SU-DHL-6 (cell line): ENCODE data around the gene GUCY1B1.

ENCODE experiments used
- H2AFZ ChIP-seq: fragments of 200-600 bp; sonication (generic); 2 replicates; pipeline ENCODE4 v1.6.1; 2014; ENCODE audit warnings: low read depth, mild to moderate bottlenecking, moderate library complexity, mixed read lengths, antibody characterized with exemption, low read length; ENCODE audit not compliant: severe bottlenecking
- H3F3A ChIP-seq: fragments of 200-600 bp; shearing (Covaris generic); 2 replicates; pipeline ENCODE4 v1.6.0; 2016; ENCODE audit warnings: antibody characterized with exemption, mild to moderate bottlenecking; ENCODE audit not compliant: insufficient read depth
- H3K27ac ChIP-seq: fragments of 200-600 bp; sonication (generic); 2 replicates; pipeline ENCODE4 v1.5.1; 2016; ENCODE audit warnings: low read depth, mild to moderate bottlenecking, low read length, moderate library complexity, mixed read lengths
- H3K27me3 ChIP-seq: fragments of 200-600 bp; sonication (generic), shearing (Covaris generic); 2 replicates; pipeline ENCODE4 v1.6.0; 2014; ENCODE audit warnings: mild to moderate bottlenecking, low read length
- H3K36me3 ChIP-seq: fragments of 200-600 bp; sonication (generic); 2 replicates; pipeline ENCODE4 v1.6.1; 2014; ENCODE audit warnings: mild to moderate bottlenecking, low read length, mixed read lengths
- H3K4me2 ChIP-seq: fragments of 300-600, 200-600 bp; shearing (Covaris generic), sonication (generic); 2 replicates; pipeline ENCODE4 v1.6.0; 2014; ENCODE audit warnings: low read length, low read depth, mild to moderate bottlenecking; ENCODE audit not compliant: poor library complexity, severe bottlenecking
- H3K4me3 ChIP-seq: fragments of 200-600 bp; sonication (generic); 2 replicates; pipeline ENCODE4 v1.5.1; 2014; ENCODE audit warnings: antibody characterized with exemption, low read length, mild to moderate bottlenecking, mixed read lengths; ENCODE audit not compliant: insufficient read depth, poor library complexity, severe bottlenecking
- H3K79me2 ChIP-seq: fragments of 200-600 bp; sonication (generic); 2 replicates; pipeline ENCODE4 v1.6.1; 2014; ENCODE audit warnings: mild to moderate bottlenecking, low read length, moderate library complexity; ENCODE audit not compliant: insufficient read depth
- H3K9ac ChIP-seq: fragments of 200-600 bp; sonication (generic); 2 replicates; pipeline ENCODE4 v1.7.0; 2014; ENCODE audit warnings: mild to moderate bottlenecking, low read length
- H3K9me2 ChIP-seq: fragments of 200-600 bp; sonication (generic); replicated peaks from 2 replicates; pipeline ENCODE4 v1.6.1; 2014; ENCODE audit warnings: low read length; ENCODE audit not compliant: insufficient read depth
- H3K9me3 ChIP-seq: fragments of 200-600 bp; sonication (generic); 2 replicates; pipeline ENCODE4 v1.6.1; 2014; ENCODE audit warnings: low read length, mixed read lengths; ENCODE audit not compliant: insufficient read depth
- H4K20me1 ChIP-seq: fragments of 200-600 bp; sonication (generic); 2 replicates; pipeline ENCODE4 v1.6.1; 2014; ENCODE audit warnings: low read depth, mild to moderate bottlenecking, antibody characterized with exemption, low read length, moderate library complexity, mixed read lengths
- EZH2phosphoT487 ChIP-seq: fragments of 200-600 bp; sonication (generic), shearing (Covaris generic); conservative IDR thresholded peaks from 2 replicates; pipeline ENCODE4 v1.6.1; 2018; ENCODE audit warnings: mild to moderate bottlenecking, antibody characterized with exemption, low read length, moderate library complexity, mixed read lengths
- TF ChIP-seq, protein P1 (sequence below): fragments of 200-600 bp; sonication (generic); IDR thresholded peaks from one replicate; pipeline ENCODE4 v1.5.1; 2017; ENCODE audit warnings: antibody characterized with exemption, mild to moderate bottlenecking, low read length, moderate library complexity; ENCODE audit not compliant: insufficient read depth, poor library complexity, severe bottlenecking

GUCY1B1 gene

GRCh38 chr4:155758481-155759371 is at the start of gene GUCY1B1:
GUCY1B1 (plus strand) TSS chr4:155759021; CDS start chr4:155759141, 120 bp downstream.
- Histone ChIP-seq H3K4me3 (no peak within 1 kb of the TSS), H3F3A (no peaks in the 10 kb centered on the region), H3K36me3 (no peaks in the 10 kb centered on the region), H3K9me3 (no peaks in the 10 kb centered on the region), H3K27me3 (no peaks in the 10 kb centered on the region), H2AFZ (no peak within 1 kb of the TSS), H3K9me2 (no peaks in the 10 kb centered on the region), H3K4me2 (no peak within 1 kb of the TSS), H3K9ac (no peak within 1 kb of the TSS), H4K20me1 (no peaks in the 10 kb centered on the region), H3K79me2 (no peaks in the 10 kb centered on the region), H3K27ac (no peak within 1 kb of the TSS)
- TF ChIP-seq, protein P1, sequence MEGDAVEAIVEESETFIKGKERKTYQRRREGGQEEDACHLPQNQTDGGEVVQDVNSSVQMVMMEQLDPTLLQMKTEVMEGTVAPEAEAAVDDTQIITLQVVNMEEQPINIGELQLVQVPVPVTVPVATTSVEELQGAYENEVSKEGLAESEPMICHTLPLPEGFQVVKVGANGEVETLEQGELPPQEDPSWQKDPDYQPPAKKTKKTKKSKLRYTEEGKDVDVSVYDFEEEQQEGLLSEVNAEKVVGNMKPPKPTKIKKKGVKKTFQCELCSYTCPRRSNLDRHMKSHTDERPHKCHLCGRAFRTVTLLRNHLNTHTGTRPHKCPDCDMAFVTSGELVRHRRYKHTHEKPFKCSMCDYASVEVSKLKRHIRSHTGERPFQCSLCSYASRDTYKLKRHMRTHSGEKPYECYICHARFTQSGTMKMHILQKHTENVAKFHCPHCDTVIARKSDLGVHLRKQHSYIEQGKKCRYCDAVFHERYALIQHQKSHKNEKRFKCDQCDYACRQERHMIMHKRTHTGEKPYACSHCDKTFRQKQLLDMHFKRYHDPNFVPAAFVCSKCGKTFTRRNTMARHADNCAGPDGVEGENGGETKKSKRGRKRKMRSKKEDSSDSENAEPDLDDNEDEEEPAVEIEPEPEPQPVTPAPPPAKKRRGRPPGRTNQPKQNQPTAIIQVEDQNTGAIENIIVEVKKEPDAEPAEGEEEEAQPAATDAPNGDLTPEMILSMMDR: no peak
- no peak for TF ChIP-seq EZH2phosphoT487

DNA sequence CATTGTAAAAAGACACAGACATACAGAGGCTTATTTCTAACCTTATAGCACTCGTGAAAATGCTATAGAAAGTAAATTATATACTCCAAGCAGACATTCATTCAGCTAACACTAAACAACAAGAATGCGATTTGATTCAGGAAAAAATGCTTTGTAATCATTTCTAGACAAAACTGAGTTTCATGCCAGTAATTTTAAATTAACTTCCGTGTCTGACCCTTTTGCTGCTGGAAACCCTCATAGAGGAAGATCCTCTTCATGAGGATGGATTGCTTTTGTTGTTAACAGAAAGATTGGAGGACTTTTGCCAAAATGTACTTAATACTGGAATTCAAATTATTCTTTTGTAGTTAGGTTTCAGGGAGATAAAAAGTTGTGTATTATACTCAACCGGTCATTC is 48.9 kb upstream of the GUCY1B1 start:
- no peak overlapping the region for H3K4me2 ChIP-seq
- no peaks in the 10 kb centered on the region for H4K20me1 ChIP-seq
- no peaks in the 10 kb centered on the region for H3K36me3 ChIP-seq
- no peaks in the 10 kb centered on the region for H3K27me3 ChIP-seq
- H2AFZ ChIP-seq: no peak overlapping the region
- H3K9ac ChIP-seq: no peak overlapping the region
- no peaks in the 10 kb centered on the region for H3F3A ChIP-seq
- H3K27ac ChIP-seq: no peak overlapping the region
- no peaks in the 10 kb centered on the region for H3K9me3 ChIP-seq
- no peaks in the 10 kb centered on the region for H3K9me2 ChIP-seq
- H3K79me2 ChIP-seq: no peaks in the 10 kb centered on the region
- TF ChIP-seq, protein P1: no peak
- TF ChIP-seq EZH2phosphoT487: no peak
- no peak overlapping the region for H3K4me3 ChIP-seq

DNA sequence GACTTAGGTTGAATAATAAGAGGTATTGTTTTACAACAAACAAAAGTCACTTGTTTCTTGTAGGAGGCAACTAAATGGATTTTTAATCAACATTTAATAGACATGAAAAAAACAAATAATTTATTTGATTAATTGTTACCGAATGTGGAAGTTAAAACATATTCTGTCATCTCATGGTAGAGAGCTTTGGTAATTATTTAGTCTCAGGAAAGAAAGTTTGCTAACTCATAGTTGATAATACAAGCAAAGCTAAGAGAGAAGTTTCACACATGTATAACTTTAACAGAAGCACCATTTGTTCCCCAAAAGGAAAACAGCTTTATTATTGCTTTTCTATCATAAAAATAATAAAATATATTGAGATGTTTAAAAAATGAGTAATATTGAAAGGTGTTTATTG is 47.3 kb upstream of the GUCY1B1 start:
- Histone ChIP-seq H3K27me3 (no peaks in the 10 kb centered on the region), H3F3A (no peaks in the 10 kb centered on the region), H2AFZ (no peak overlapping the region), H3K4me2 (no peak overlapping the region), H3K4me3 (no peak overlapping the region), H3K79me2 (no peaks in the 10 kb centered on the region), H3K9me2 (no peaks in the 10 kb centered on the region), H3K27ac (no peak overlapping the region), H3K9me3 (no peaks in the 10 kb centered on the region), H4K20me1 (no peaks in the 10 kb centered on the region), H3K9ac (no peak overlapping the region), H3K36me3 (no peaks in the 10 kb centered on the region)
- TF ChIP-seq EZH2phosphoT487: no peak
- TF ChIP-seq, protein P1: no peak
